Measurements from ENCODE around the gene PANX1. TPM values are rescaled to one million over a fixed set of nuclear protein-coding genes. Genes with fewer than 3 reads are reported as not detected.

The PANX1 gene
- 21.7 and 25.7 TPM in 2 replicates for total RNA-seq

GRCh38 chr11:94128746-94129511, at the start of gene PANX1:
Gene PANX1 (plus strand): TSS chr11:94128841. CDS start chr11:94129313, 472 bp downstream.

Other genes with a start within 250 kb of the PANX1 start
- gene HEPHL1, start 107.5 kb upstream of the PANX1 start, total RNA-seq = not detected in 2 replicates
- gene IZUMO1R, start 175.7 kb downstream of the PANX1 start, total RNA-seq = not detected in 2 replicates